ENCODE results near the gene DLGAP1.
A peak's percentile ranks its signal among the peaks of the same experiment; 100 is the strongest.
"Not testable (repeated sequence)": the region's sequence is repeated elsewhere in the genome, so short reads cannot be mapped to it uniquely, and the experiment has no call there.

Gene DLGAP1

GRCh38 chr18:3704556-3705344, 750.4 kb downstream of the DLGAP1 start:
- no peak for DNase-seq

GRCh38 chr18:3703732-3704176, 751.4 kb downstream of the DLGAP1 start:
- DNase-seq: no peak

- not testable (repeated sequence) for DNase-seq
These were observed 755.2 kb downstream of the DLGAP1 start for GRCh38 chr18:3699707-3700567.

- DNase-seq: not testable (repeated sequence)
These were observed 760.9 kb downstream of the DLGAP1 start for GRCh38 chr18:3694030-3694778.

GRCh38 chr18:3693410-3693809, 761.7 kb downstream of the DLGAP1 start:
- DNase-seq: no peak

GRCh38 chr18:3692691-3693090, 762.4 kb downstream of the DLGAP1 start:
- DNase-seq: no peak

GRCh38 chr18:3692113-3692621, 762.9 kb downstream of the DLGAP1 start:
- DNase-seq: peak; percentile 81

GRCh38 chr18:3691705-3692104, 763.4 kb downstream of the DLGAP1 start:
- no peak for DNase-seq

GRCh38 chr18:3690764-3691066, 764.4 kb downstream of the DLGAP1 start:
- DNase-seq: no peak

- DNase-seq: no peak
These were observed 764.9 kb downstream of the DLGAP1 start for GRCh38 chr18:3689986-3690763.

- no peak for DNase-seq
These were observed 766.0 kb downstream of the DLGAP1 start for GRCh38 chr18:3689091-3689490.

GRCh38 chr18:3688690-3689089, 766.4 kb downstream of the DLGAP1 start:
- no peak for DNase-seq

GRCh38 chr18:3683483-3683882, 771.6 kb downstream of the DLGAP1 start:
- DNase-seq: no peak

- no peak for DNase-seq
These were observed 773.0 kb downstream of the DLGAP1 start for GRCh38 chr18:3682061-3682460.

- DNase-seq: no peak
These were observed 775.9 kb downstream of the DLGAP1 start for GRCh38 chr18:3679241-3679640.

GRCh38 chr18:3675994-3676393, 779.1 kb downstream of the DLGAP1 start:
- no peak for DNase-seq

- no peak for DNase-seq
These were observed 779.7 kb downstream of the DLGAP1 start for GRCh38 chr18:3675446-3675845.

GRCh38 chr18:3671176-3671575, 783.9 kb downstream of the DLGAP1 start:
- no peak for DNase-seq

GRCh38 chr18:3669376-3669775, 785.7 kb downstream of the DLGAP1 start:
- no peak for DNase-seq

- DNase-seq: no peak
These were observed 787.6 kb downstream of the DLGAP1 start for GRCh38 chr18:3667255-3668137.

- DNase-seq: no peak
These were observed 788.4 kb downstream of the DLGAP1 start for GRCh38 chr18:3666526-3667254.

Measured in NCI-H1417 treated with DMSO at 0.1 percent for 48 hours (cell line).